GM18508 (cell line): ENCODE measurements around the gene RFNG.

Source experiments
- ATAC-seq: cut with Tn5 transposase; IDR thresholded peaks from one replicate; pipeline ENCODE4 v1.9.1; 2021; ENCODE audit warnings: moderate number of reproducible peaks; ENCODE audit not compliant: insufficient read depth, unreplicated experiment

Gene RFNG

GRCh38 chr17:82089723-82090548, 38.3 kb upstream of the RFNG start:
- ATAC-seq, result no peak

GRCh38 chr17:82088838-82089722, 37.5 kb upstream of the RFNG start:
- ATAC-seq, result no peak

GRCh38 chr17:82087961-82088837, 36.6 kb upstream of the RFNG start:
- ATAC-seq, result no peak

GRCh38 chr17:82086941-82087906, 35.6 kb upstream of the RFNG start:
- ATAC-seq, result no peak

- ATAC-seq, result no peak
These were observed 34.5 kb upstream of the RFNG start for GRCh38 chr17:82085931-82086764.

- ATAC-seq, result no peak
These were observed 33.6 kb upstream of the RFNG start for GRCh38 chr17:82085031-82085861.

- no peak for ATAC-seq
These were observed 32.9 kb upstream of the RFNG start for GRCh38 chr17:82084373-82085030.

GRCh38 chr17:82083533-82084359, 32.1 kb upstream of the RFNG start:
- ATAC-seq, result no peak

GRCh38 chr17:82083009-82083408, 31.4 kb upstream of the RFNG start:
- no peak for ATAC-seq

- no peak for ATAC-seq
These were observed 30.8 kb upstream of the RFNG start for GRCh38 chr17:82082456-82082855.

- ATAC-seq, result no peak
These were observed 30.4 kb upstream of the RFNG start for GRCh38 chr17:82081966-82082365.

GRCh38 chr17:82081546-82081945, 29.9 kb upstream of the RFNG start:
- ATAC-seq, result no peak

- ATAC-seq, result no peak
These were observed 29.3 kb upstream of the RFNG start for GRCh38 chr17:82080789-82081464.

- no peak for ATAC-seq
These were observed 28.6 kb upstream of the RFNG start for GRCh38 chr17:82080048-82080788.
